ENCODE data around the gene PXMP2.

GRCh38 chr12:132642846-132643835 lies 44.2 kb upstream of the PXMP2 start:
- no peak for TF ChIP-seq CTCF (IDR thresholded peaks at IDR 0.05; ENCODE audit: insufficient read depth, low read length)
- TF ChIP-seq REST (IDR thresholded peaks at IDR 0.05; ENCODE audit: insufficient replicate concordance, low read depth) = no peak
- TF ChIP-seq POLR2AphosphoS5 (IDR thresholded peaks at IDR 0.05; ENCODE audit: low read depth) = no peak; the same call in 1 of the 2 replicates
- TF ChIP-seq GABPA (IDR thresholded peaks at IDR 0.05; ENCODE audit: low read depth) = no peak

Data from HL-60 (cell line).